SJCRH30 (cell line): Measurements from ENCODE around the gene ADA. TPM values are rescaled to one million over a fixed set of nuclear protein-coding genes. Genes with fewer than 3 reads are reported as not detected.
A peak's percentile ranks its signal among the peaks of the same experiment; 100 is the strongest.
"Not testable (repeated sequence)": the region's sequence is repeated elsewhere in the genome, so short reads cannot be mapped to it uniquely, and the experiment has no call there.

ENCODE experiments used
- DNase-seq, 2 experiments: peaks; one replicate each; pipeline ENCODE4 v3.0.0-alpha.2; 2015 to 2020
- H3K27ac ChIP-seq: fragments of 250-450 bp; sonication (Bioruptor Pico); 2 replicates; pipeline ENCODE4 v1.5.1; 2020; ENCODE audit warnings: mild to moderate bottlenecking, moderate library complexity
- H3K27me3 ChIP-seq: fragments of 250-450 bp; sonication (Bioruptor Pico); 2 replicates; pipeline ENCODE4 v1.5.1; 2020; ENCODE audit warnings: mild to moderate bottlenecking, moderate library complexity
- H3K36me3 ChIP-seq: fragments of 250-450 bp; sonication (Bioruptor Pico); 2 replicates; pipeline ENCODE4 v1.5.1; 2020; ENCODE audit warnings: mild to moderate bottlenecking, moderate library complexity
- H3K4me1 ChIP-seq: fragments of 250-450 bp; sonication (Bioruptor Pico); 2 replicates; pipeline ENCODE4 v1.5.1; 2020; ENCODE audit warnings: mild to moderate bottlenecking, moderate library complexity
- H3K4me3 ChIP-seq: fragments of 250-450 bp; sonication (Bioruptor Pico); 2 replicates; pipeline ENCODE4 v1.5.1; 2020; ENCODE audit warnings: mild to moderate bottlenecking, moderate library complexity
- H3K9me3 ChIP-seq: fragments of 250-450 bp; sonication (Bioruptor Pico); replicated peaks from 2 replicates; pipeline ENCODE4 v1.5.1; 2020; ENCODE audit warnings: mild to moderate bottlenecking, moderate library complexity
- total RNA-seq: library from RNA; depleted of rRNA; stranded (reverse); fragments of >200 nt; shearing (Covaris generic); gene quantifications from 2 replicates; pipeline ENCODE4 v1.2.3, GENCODE V29; 2014; rRNA removed

Gene ADA
- 17.9 and 19.0 TPM in 2 replicates for total RNA-seq

- no peaks in the 10 kb centered on the region for H3K36me3 ChIP-seq
- DNase-seq = peak; percentile 60 to 76
- no peaks in the 10 kb centered on the region; the same call in 1 of the 2 replicates for H3K27me3 ChIP-seq
- peaks cover 3% of the 10 kb centered on the region; the same call in 1 of the 2 replicates for H3K4me1 ChIP-seq
- no peak within 1 kb of the TSS for H3K27ac ChIP-seq
- peak within 1 kb of the TSS; percentile 69 for H3K4me3 ChIP-seq
- H3K9me3 ChIP-seq = peaks cover 2% of the 10 kb centered on the region; the same call in 1 of the 2 replicates
Observed at GRCh38 chr20:44651684-44652423, at the start of gene ADA. ADA (minus strand) TSS chr20:44651699; CDS start chr20:44651607, 92 bp downstream.

- peak in 1 of 2 experiments; percentile 29 for DNase-seq
- Histone ChIP-seq H3K36me3 (no peaks in the 10 kb centered on the region), H3K27me3 (peaks cover 16% of the 10 kb centered on the region; the same call in 1 of the 2 replicates), H3K9me3 (no peaks in the 10 kb centered on the region), H3K4me1 (peaks cover 33% of the 10 kb centered on the region), H3K27ac (no peak overlapping the region), H3K4me3 (no peak overlapping the region)
Observed at GRCh38 chr20:44700306-44700705, 48.8 kb upstream of the ADA start.

- Histone ChIP-seq H3K36me3 (no peaks in the 10 kb centered on the region), H3K27me3 (peaks cover 16% of the 10 kb centered on the region; the same call in 1 of the 2 replicates), H3K4me1 (peaks cover 28% of the 10 kb centered on the region), H3K27ac (no peak overlapping the region), H3K9me3 (no peaks in the 10 kb centered on the region), H3K4me3 (no peak overlapping the region)
- no peak for DNase-seq
Observed at GRCh38 chr20:44698351-44698750, 46.9 kb upstream of the ADA start.

GRCh38 chr20:44697041-44697440 lies 45.5 kb upstream of the ADA start:
- H3K4me3 ChIP-seq, H3K27ac ChIP-seq, H3K9me3 ChIP-seq, DNase-seq, H3K36me3 ChIP-seq: not testable (repeated sequence)
- Histone ChIP-seq H3K4me1 (peaks cover 25% of the 10 kb centered on the region), H3K27me3 (peaks cover 16% of the 10 kb centered on the region; the same call in 1 of the 2 replicates)

- peaks cover 13% of the 10 kb centered on the region; the same call in 1 of the 2 replicates for H3K27me3 ChIP-seq
- DNase-seq = no peak
- H3K9me3 ChIP-seq = peaks cover 5% of the 10 kb centered on the region
- H3K27ac ChIP-seq = no peak overlapping the region
- H3K36me3 ChIP-seq = no peaks in the 10 kb centered on the region
- H3K4me1 ChIP-seq = peaks cover 19% of the 10 kb centered on the region
- H3K4me3 ChIP-seq = no peak overlapping the region
Observed at GRCh38 chr20:44696315-44696714, 44.8 kb upstream of the ADA start.

- Histone ChIP-seq H3K27ac (no peak overlapping the region), H3K9me3 (peaks cover 5% of the 10 kb centered on the region), H3K27me3 (peaks cover 11% of the 10 kb centered on the region; the same call in 1 of the 2 replicates), H3K4me3 (no peak overlapping the region), H3K4me1 (peaks cover 14% of the 10 kb centered on the region), H3K36me3 (no peaks in the 10 kb centered on the region)
- no peak for DNase-seq
Observed at GRCh38 chr20:44695674-44696300, 44.3 kb upstream of the ADA start.

- peaks cover 14% of the 10 kb centered on the region for H3K4me1 ChIP-seq
- H3K27me3 ChIP-seq = peaks cover 8% of the 10 kb centered on the region; the same call in 1 of the 2 replicates
- H3K36me3 ChIP-seq = no peaks in the 10 kb centered on the region
- peaks cover 5% of the 10 kb centered on the region for H3K9me3 ChIP-seq
- DNase-seq = no peak
- H3K4me3 ChIP-seq = no peak overlapping the region
- H3K27ac ChIP-seq = no peak overlapping the region
Observed at GRCh38 chr20:44695295-44695673, 43.8 kb upstream of the ADA start.

GRCh38 chr20:44694159-44694558 lies 42.7 kb upstream of the ADA start:
- H3K36me3 ChIP-seq = no peaks in the 10 kb centered on the region
- no peak for DNase-seq
- H3K9me3 ChIP-seq = peaks cover 5% of the 10 kb centered on the region
- H3K4me3 ChIP-seq = no peak overlapping the region
- peaks cover 14% of the 10 kb centered on the region for H3K4me1 ChIP-seq
- no peak overlapping the region for H3K27ac ChIP-seq
- no peaks in the 10 kb centered on the region for H3K27me3 ChIP-seq

GRCh38 chr20:44693627-44694026 lies 42.1 kb upstream of the ADA start:
- H3K9me3 ChIP-seq = peaks cover 5% of the 10 kb centered on the region
- no peaks in the 10 kb centered on the region for H3K27me3 ChIP-seq
- DNase-seq = no peak
- peaks cover 14% of the 10 kb centered on the region for H3K4me1 ChIP-seq
- no peak overlapping the region for H3K4me3 ChIP-seq
- no peak overlapping the region; the same call in 1 of the 2 replicates for H3K27ac ChIP-seq
- H3K36me3 ChIP-seq = no peaks in the 10 kb centered on the region

- peak; percentile 74 to 79 for DNase-seq
- Histone ChIP-seq H3K4me3 (no peak overlapping the region), H3K4me1 (peaks cover 14% of the 10 kb centered on the region), H3K27me3 (no peaks in the 10 kb centered on the region), H3K27ac (peak overlapping the region; percentile 11; the same call in 1 of the 2 replicates), H3K9me3 (peaks cover 5% of the 10 kb centered on the region), H3K36me3 (no peaks in the 10 kb centered on the region)
Observed at GRCh38 chr20:44692932-44693480, 41.5 kb upstream of the ADA start.

GRCh38 chr20:44691424-44692423 lies 40.2 kb upstream of the ADA start:
- peaks cover 5% of the 10 kb centered on the region for H3K9me3 ChIP-seq
- peaks cover 14% of the 10 kb centered on the region for H3K4me1 ChIP-seq
- no peaks in the 10 kb centered on the region for H3K27me3 ChIP-seq
- no peak overlapping the region for H3K4me3 ChIP-seq
- H3K36me3 ChIP-seq = no peaks in the 10 kb centered on the region
- H3K27ac ChIP-seq = no peak overlapping the region
- DNase-seq = no peak

GRCh38 chr20:44690781-44691423 lies 39.4 kb upstream of the ADA start:
- Histone ChIP-seq H3K36me3 (no peaks in the 10 kb centered on the region), H3K4me1 (peaks cover 14% of the 10 kb centered on the region), H3K27me3 (no peaks in the 10 kb centered on the region), H3K4me3 (no peak overlapping the region), H3K9me3 (peaks cover 5% of the 10 kb centered on the region), H3K27ac (no peak overlapping the region)
- DNase-seq = no peak

GRCh38 chr20:44689809-44690208 lies 38.3 kb upstream of the ADA start:
- DNase-seq = no peak
- Histone ChIP-seq H3K9me3 (peaks cover 5% of the 10 kb centered on the region), H3K36me3 (no peaks in the 10 kb centered on the region), H3K27ac (no peak overlapping the region), H3K4me1 (peaks cover 14% of the 10 kb centered on the region), H3K27me3 (no peaks in the 10 kb centered on the region), H3K4me3 (no peak overlapping the region)
